Lower leg skin (tissue), 4 donors: ENCODE measurements around the gene NUP93. TPM values are rescaled to one million over a fixed set of nuclear protein-coding genes. Genes with fewer than 3 reads are reported as not detected.

Source experiments
- DNase-seq, 2 donors: peaks; one replicate each; pipeline ENCODE4 v3.0.0-alpha.2; 2019; ENCODE audit warnings: low spot score in 2 of 2
- H3K4me3 ChIP-seq: fragments of 200-600 bp; sonication (generic); 2 replicates; pipeline ENCODE4 v1.5.1; 2017; ENCODE audit warnings: mild to moderate bottlenecking, low read depth; ENCODE audit not compliant: poor library complexity, severe bottlenecking
- CTCF ChIP-seq, 3 donors: fragments of 450-650 bp; IDR thresholded peaks; one replicate each; pipeline ENCODE4 v1.5.1; 2016; ENCODE audit warnings: antibody characterized with exemption in 3 of 3, mild to moderate bottlenecking in 3 of 3, moderate library complexity in 2 of 3
- POLR2A ChIP-seq, 2 donors: fragments of 450-650 bp; IDR thresholded peaks; one replicate each; pipeline ENCODE4 v1.6.1; 2016 to 2017; ENCODE audit warnings: antibody characterized with exemption in 2 of 2, mild to moderate bottlenecking in 1 of 2, moderate library complexity in 1 of 2
- WGBS, 2 donors: methylation state at CpG; one replicate each; pipeline ENCODE4 v1.1.5; 2018; 5-methylcytosine and 5-hydroxymethylcytosine counted together
- intact Hi-C: fragments of 100-400 bp; cut with DNase I; formaldehyde crosslinking; loops from one replicate; pipeline ENCODE4 v1.15.0; 2023; ENCODE audit warnings: low total_unique reads
- total RNA-seq, 4 donors: library from RNA; depleted of rRNA; stranded (reverse); fragments of >200 nt; gene quantifications; one replicate each; pipeline ENCODE4 v1.1.0, GENCODE V29; 2016

NUP93 gene
- total RNA-seq, 4 donors from 2014 or later, result 21.0 to 40.6 (median 31.2) TPM

GRCh38 chr16:56728980-56729734 lies 772 bp upstream of the NUP93 start:
- intact Hi-C loops, result no loop called here
- H3K4me3 ChIP-seq, result peak overlapping the region; percentile 41
- 34 to 38% methylated on average over 8 of the region's 8 CpGs for WGBS, 2 donors
- no peak for TF ChIP-seq CTCF (IDR thresholded peaks at IDR 0.05)
- no peak for TF ChIP-seq POLR2A (IDR thresholded peaks at IDR 0.05)
- DNase-seq, result no peak

- 64 to 78% methylated on average over 2 of the region's 2 CpGs for WGBS, 2 donors
- intact Hi-C loops, result no loop called here
- H3K4me3 ChIP-seq, result no peak overlapping the region
- no peak for DNase-seq
- TF ChIP-seq CTCF (IDR thresholded peaks at IDR 0.05), result no peak
- no peak for TF ChIP-seq POLR2A (IDR thresholded peaks at IDR 0.05)
Observed at GRCh38 chr16:56732366-56732765, 2.4 kb downstream of the NUP93 start.

- intact Hi-C loops, result no loop called here
- WGBS, 2 donors, result 83 to 91% methylated on average over 1 of the region's 1 CpG
- DNase-seq, result no peak
- no peak for TF ChIP-seq POLR2A (IDR thresholded peaks at IDR 0.05)
- TF ChIP-seq CTCF (IDR thresholded peaks at IDR 0.05), result no peak
- H3K4me3 ChIP-seq, result no peak overlapping the region
Observed at GRCh38 chr16:56732832-56733231, 2.9 kb downstream of the NUP93 start.

- no peak overlapping the region for H3K4me3 ChIP-seq
- intact Hi-C loops, result no loop called here
- WGBS, 2 donors, result 91 to 92% methylated on average over 3 of the region's 3 CpGs
Observed at GRCh38 chr16:56734429-56734828, 4.5 kb downstream of the NUP93 start.

GRCh38 chr16:56736476-56736875 lies 6.5 kb downstream of the NUP93 start:
- H3K4me3 ChIP-seq, result no peak overlapping the region
- intact Hi-C loops, result no loop called here
- TF ChIP-seq CTCF (IDR thresholded peaks at IDR 0.05) (no peak), POLR2A (IDR thresholded peaks at IDR 0.05) (no peak)
- WGBS, 2 donors, result 87 to 90% methylated on average over 3 of the region's 3 CpGs
- no peak for DNase-seq

More at GRCh38 chr16:56734429-56734828, 4.5 kb downstream of the NUP93 start:
- no peak for DNase-seq
- TF ChIP-seq POLR2A (IDR thresholded peaks at IDR 0.05), result no peak
- TF ChIP-seq CTCF (IDR thresholded peaks at IDR 0.05), result no peak

- 87 to 88% methylated on average over 2 of the region's 2 CpGs for WGBS, 2 donors
Observed at GRCh38 chr16:56737539-56737938, 7.6 kb downstream of the NUP93 start.

More at GRCh38 chr16:56737539-56737938, 7.6 kb downstream of the NUP93 start:
- TF ChIP-seq POLR2A (IDR thresholded peaks at IDR 0.05), result no peak
- no peak for TF ChIP-seq CTCF (IDR thresholded peaks at IDR 0.05)
- intact Hi-C loops, result no loop called here
- no peak overlapping the region for H3K4me3 ChIP-seq
- DNase-seq, result no peak
